ENCODE results near the gene GGT5. TPM values are rescaled to one million over a fixed set of nuclear protein-coding genes. Genes with fewer than 3 reads are reported as not detected.

GGT5 gene
- total and polyA plus RNA-seq, 2 of the 13 experiments (the other 11 are each of a cell fraction or from before 2014, with no cell fraction given) = 0.69 to 3.1 TPM

DNA sequence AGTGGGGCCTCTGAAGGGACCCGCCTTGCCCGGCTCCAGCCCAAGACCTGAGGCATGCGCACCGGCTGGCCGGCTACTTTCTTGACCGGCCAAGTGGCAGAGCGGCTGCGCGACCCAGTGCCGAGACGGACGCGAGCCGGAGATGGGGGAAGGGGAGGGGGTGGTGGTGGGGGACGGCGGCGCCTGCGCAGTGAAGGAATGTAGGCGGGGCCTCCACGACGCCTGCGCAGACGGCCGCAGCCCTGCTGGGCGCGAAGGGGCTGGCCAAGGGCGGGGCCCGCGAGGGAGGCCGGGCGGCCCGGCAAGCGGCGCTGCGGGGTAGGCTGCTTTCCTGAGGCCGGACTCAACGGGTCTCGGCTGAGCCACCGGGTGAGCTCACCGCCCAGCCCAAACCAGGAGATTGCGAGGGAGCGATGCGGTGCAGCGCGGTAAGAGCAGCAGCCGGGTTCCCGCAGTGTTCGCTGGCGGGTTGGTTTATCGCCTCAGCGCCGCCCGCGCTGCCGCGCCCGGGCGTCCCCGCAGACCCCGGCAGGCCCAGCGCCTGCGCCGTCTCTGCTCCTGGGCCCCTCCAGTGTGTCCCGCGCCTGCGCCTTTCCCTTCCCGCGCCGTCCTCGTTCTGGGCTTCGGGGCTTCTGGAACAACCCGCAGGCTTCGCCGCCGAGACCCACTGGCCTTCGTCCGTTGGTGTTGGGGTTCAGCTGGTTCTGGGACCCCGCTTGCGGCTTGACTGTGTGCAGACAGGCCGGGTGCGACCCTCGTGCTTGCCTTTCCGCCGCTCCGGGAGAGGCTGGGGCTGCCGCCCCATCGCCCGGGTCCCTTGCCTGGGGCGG lies 25.9 kb upstream of the GGT5 start, which contains the start of gene SPECC1L (continued):
- TF ChIP-seq, protein P1, sequence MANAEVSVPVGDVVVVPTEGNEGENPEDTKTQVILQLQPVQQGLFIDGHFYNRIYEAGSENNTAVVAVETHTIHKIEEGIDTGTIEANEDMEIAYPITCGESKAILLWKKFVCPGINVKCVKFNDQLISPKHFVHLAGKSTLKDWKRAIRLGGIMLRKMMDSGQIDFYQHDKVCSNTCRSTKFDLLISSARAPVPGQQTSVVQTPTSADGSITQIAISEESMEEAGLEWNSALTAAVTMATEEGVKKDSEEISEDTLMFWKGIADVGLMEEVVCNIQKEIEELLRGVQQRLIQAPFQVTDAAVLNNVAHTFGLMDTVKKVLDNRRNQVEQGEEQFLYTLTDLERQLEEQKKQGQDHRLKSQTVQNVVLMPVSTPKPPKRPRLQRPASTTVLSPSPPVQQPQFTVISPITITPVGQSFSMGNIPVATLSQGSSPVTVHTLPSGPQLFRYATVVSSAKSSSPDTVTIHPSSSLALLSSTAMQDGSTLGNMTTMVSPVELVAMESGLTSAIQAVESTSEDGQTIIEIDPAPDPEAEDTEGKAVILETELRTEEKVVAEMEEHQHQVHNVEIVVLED (CRISPR knock-in tag; IDR thresholded peaks at IDR 0.05; ENCODE audit: borderline replicate concordance) = peak; percentile 41; the same call in 1 of the 2 replicates
- peak; percentile 61; the same call in 1 of the 2 replicates for TF ChIP-seq ATF7-NPFF (CRISPR knock-in tag; IDR thresholded peaks at IDR 0.05; ENCODE audit: low read depth)
- no peak for TF ChIP-seq TEAD2 (CRISPR knock-in tag; IDR thresholded peaks at IDR 0.05)
- TF ChIP-seq MAFK (conservative IDR thresholded peaks at IDR 0.05 in 1 of 2, IDR thresholded peaks at IDR 0.05 in 1 of 2; ENCODE audit: low read length in 2 of 2) = no peak
- TF ChIP-seq NFKB2 (CRISPR knock-in tag; IDR thresholded peaks at IDR 0.05; ENCODE audit: borderline replicate concordance) = peak; percentile 71; the same call in 1 of the 2 replicates
- no peak; the same call in 1 of the 2 replicates for TF ChIP-seq ZC3H4 (CRISPR knock-in tag; IDR thresholded peaks at IDR 0.05; ENCODE audit: borderline replicate concordance)
- TF ChIP-seq NFE2L2 (IDR thresholded peaks at IDR 0.05; ENCODE audit: low read length) = no peak
- TF ChIP-seq REL (CRISPR knock-in tag; conservative IDR thresholded peaks at IDR 0.05) = 0 out of 2 replicates have a peak, but pooled peaks have one; percentile 46
- TF ChIP-seq ZNF501 (CRISPR knock-in tag; IDR thresholded peaks at IDR 0.05) = peak; percentile 92
- peak; percentile 72; the same call in 1 of the 2 replicates for TF ChIP-seq ARNT2 (CRISPR knock-in tag; IDR thresholded peaks at IDR 0.05; ENCODE audit: low read depth)
- TF ChIP-seq, protein P2, sequence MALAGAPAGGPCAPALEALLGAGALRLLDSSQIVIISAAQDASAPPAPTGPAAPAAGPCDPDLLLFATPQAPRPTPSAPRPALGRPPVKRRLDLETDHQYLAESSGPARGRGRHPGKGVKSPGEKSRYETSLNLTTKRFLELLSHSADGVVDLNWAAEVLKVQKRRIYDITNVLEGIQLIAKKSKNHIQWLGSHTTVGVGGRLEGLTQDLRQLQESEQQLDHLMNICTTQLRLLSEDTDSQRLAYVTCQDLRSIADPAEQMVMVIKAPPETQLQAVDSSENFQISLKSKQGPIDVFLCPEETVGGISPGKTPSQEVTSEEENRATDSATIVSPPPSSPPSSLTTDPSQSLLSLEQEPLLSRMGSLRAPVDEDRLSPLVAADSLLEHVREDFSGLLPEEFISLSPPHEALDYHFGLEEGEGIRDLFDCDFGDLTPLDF (CRISPR knock-in tag; IDR thresholded peaks at IDR 0.05) = no peak; the same call in 1 of the 2 replicates
- peak; percentile 69 for TF ChIP-seq HDAC1 (CRISPR knock-in tag; IDR thresholded peaks at IDR 0.05)
- TF ChIP-seq, protein P3, sequence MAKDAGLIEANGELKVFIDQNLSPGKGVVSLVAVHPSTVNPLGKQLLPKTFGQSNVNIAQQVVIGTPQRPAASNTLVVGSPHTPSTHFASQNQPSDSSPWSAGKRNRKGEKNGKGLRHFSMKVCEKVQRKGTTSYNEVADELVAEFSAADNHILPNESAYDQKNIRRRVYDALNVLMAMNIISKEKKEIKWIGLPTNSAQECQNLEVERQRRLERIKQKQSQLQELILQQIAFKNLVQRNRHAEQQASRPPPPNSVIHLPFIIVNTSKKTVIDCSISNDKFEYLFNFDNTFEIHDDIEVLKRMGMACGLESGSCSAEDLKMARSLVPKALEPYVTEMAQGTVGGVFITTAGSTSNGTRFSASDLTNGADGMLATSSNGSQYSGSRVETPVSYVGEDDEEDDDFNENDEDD (CRISPR knock-in tag; IDR thresholded peaks at IDR 0.05; ENCODE audit: borderline replicate concordance) = peak; percentile 66; the same call in 1 of the 2 replicates
- TF ChIP-seq SMARCC2 (IDR thresholded peaks at IDR 0.05) = no peak
- TF ChIP-seq, protein P4, sequence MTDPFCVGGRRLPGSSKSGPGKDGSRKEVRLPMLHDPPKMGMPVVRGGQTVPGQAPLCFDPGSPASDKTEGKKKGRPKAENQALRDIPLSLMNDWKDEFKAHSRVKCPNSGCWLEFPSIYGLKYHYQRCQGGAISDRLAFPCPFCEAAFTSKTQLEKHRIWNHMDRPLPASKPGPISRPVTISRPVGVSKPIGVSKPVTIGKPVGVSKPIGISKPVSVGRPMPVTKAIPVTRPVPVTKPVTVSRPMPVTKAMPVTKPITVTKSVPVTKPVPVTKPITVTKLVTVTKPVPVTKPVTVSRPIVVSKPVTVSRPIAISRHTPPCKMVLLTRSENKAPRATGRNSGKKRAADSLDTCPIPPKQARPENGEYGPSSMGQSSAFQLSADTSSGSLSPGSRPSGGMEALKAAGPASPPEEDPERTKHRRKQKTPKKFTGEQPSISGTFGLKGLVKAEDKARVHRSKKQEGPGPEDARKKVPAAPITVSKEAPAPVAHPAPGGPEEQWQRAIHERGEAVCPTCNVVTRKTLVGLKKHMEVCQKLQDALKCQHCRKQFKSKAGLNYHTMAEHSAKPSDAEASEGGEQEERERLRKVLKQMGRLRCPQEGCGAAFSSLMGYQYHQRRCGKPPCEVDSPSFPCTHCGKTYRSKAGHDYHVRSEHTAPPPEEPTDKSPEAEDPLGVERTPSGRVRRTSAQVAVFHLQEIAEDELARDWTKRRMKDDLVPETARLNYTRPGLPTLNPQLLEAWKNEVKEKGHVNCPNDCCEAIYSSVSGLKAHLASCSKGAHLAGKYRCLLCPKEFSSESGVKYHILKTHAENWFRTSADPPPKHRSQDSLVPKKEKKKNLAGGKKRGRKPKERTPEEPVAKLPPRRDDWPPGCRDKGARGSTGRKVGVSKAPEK (CRISPR knock-in tag; IDR thresholded peaks at IDR 0.05; ENCODE audit: borderline replicate concordance) = no peak
- TF ChIP-seq, protein P5, sequence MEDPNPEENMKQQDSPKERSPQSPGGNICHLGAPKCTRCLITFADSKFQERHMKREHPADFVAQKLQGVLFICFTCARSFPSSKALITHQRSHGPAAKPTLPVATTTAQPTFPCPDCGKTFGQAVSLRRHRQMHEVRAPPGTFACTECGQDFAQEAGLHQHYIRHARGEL (CRISPR knock-in tag; IDR thresholded peaks at IDR 0.05) = 0 out of 2 replicates have a peak, but pooled peaks have one; percentile 75
- TF ChIP-seq CCAR2 (optimal IDR thresholded peaks at IDR 0.05; ENCODE audit: low read depth, low read length) = no peak
- no peak for TF ChIP-seq ZNF383 (CRISPR knock-in tag; IDR thresholded peaks at IDR 0.05; ENCODE audit: borderline replicate concordance)
- TF ChIP-seq HDAC2 (CRISPR knock-in tag; IDR thresholded peaks at IDR 0.05) = 0 out of 2 replicates have a peak, but pooled peaks have one; percentile 47
- TF ChIP-seq, protein P6, sequence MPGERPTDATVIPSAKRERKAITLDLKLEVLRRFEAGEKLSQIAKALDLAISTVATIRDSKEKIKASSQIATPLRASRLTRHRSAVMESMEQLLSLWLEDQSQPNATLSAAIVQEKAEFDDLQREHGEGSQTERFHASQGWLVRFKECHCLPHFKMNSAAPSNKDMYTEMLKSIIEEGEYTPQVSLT (CRISPR knock-in tag; IDR thresholded peaks at IDR 0.05; ENCODE audit: borderline replicate concordance, low read depth) = no peak
- peak; percentile 74; the same call in 1 of the 2 replicates for TF ChIP-seq RFXANK (CRISPR knock-in tag; IDR thresholded peaks at IDR 0.05)

Data from HepG2 (cell line).